Measurements from ENCODE around the gene AQP6.

AQP6 gene, protein sequence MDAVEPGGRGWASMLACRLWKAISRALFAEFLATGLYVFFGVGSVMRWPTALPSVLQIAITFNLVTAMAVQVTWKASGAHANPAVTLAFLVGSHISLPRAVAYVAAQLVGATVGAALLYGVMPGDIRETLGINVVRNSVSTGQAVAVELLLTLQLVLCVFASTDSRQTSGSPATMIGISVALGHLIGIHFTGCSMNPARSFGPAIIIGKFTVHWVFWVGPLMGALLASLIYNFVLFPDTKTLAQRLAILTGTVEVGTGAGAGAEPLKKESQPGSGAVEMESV

DNA sequence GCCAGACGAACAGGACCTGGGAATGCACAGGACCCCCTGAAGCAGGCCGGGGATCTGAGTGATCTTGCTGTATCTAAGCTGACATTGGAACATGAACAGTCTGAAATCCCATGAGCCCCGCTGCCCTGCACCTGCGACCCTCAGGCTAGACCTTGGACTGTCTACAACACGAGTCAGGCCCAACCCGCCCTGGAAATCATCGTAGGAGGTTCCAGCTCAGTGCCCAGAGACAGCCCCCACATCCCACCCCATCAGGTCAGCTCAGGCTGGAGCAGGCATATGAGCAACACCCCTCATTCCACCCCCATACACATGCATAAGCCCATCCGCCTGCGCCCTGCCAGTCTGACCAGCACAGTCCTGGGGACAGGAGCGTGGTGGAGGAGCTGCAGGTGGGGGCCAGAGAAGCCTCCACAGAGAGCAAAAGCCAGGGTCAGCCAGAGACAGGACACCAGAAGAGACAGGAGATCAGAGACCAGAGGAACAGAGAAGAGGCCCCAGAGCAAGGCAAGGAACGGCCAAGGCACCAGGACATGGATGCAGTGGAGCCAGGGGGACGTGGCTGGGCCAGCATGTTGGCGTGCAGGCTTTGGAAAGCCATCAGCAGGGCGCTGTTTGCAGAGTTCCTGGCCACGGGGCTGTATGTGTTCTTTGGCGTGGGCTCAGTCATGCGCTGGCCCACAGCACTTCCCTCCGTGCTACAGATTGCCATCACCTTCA lies at the start of gene AQP6:
AQP6 (plus strand) TSS at position 307 of the 720 bp plus-strand sequence; CDS start at position 534, 227 bp downstream.
- DNase-seq: no peak

DNA sequence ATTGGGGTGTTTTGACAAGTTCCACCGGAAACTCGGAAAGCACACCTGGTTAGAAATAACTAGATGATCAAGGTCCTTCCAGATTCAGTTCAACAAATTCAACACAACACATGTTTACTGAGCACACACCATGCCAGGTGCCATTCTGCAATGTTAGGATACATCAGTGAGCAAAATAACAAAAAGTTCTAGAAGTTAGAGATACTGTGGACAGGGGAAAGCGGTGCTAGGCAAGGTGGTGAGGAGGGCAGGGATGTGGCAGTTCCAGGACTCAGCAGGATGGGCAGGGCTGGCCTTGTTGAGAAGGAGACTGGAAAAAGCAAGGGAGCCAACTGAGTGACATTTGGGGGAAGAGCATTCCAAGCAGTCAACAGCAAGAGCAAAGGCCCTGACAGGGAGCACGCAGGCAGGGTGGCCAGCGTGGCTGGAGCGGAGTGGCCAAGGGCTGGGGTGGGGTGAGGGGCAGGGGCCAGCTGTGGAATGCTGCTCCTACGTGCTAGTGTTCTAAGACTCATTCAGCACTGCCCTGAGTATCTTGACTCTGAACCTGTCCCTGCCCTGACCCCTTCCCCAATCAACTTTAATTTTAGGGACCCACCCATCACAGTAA lies 49.6 kb upstream of the AQP6 start:
- no peak for DNase-seq

DNA sequence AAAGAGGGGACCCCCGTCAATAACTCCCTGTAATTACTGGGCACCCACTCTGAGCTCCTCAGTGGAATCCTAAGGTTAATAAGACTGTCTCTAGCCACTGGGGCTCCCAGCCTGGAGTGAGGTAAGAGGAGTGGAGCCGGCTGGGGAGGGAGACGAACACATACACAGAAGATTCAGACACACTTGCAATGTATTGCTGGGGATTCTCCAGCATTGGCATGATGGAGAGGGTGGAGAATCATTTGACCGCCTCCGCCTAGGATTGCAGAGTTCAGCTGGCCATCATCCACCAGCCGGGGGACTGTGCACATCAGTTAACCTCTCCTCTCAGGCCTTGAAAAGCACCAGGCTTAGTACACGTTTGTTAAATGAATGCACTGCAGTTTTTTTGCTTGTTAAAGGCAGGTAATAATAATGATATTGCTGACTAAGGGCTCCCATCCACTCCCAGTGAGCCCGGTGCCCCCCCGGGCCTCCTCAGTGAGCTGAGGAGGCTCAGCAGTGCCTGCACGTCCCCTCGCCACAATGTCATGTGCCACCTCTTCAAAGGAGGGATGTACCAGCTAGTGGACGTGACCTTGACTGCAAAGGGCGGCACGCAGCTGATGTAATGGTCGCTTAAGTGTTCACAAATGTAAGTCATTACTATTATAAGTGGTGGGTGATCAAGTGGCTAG lies 48.7 kb upstream of the AQP6 start:
- no peak for DNase-seq

DNA sequence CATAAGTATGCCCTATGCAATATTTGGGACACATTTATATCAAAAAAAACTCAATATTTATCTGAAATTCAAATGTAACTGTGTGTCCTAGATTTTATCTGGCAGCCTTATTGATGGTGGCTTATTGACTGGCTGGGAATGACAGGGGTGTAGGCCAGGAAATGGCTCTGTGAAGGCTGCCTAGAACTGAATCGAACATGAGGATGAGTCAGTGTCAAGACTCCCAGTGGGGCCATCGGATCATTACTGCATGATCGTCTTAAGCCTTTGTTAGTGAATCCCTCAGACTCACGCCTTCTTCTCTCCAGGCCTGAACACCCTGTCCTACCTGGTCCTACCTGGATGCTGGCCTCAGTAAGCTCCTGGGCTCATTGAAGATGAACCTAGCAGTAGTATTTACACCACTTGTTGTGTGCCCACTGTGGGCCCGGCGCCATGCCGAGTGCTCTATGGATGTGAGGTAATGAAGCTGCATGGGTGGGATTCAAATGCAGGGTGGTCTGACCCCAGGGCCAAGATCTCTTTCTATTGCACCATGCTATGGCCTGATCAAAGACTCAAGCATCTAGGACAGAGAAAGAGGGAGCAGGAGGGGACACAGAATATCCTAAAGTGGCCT lies 48.0 kb upstream of the AQP6 start:
- DNase-seq: no peak

DNA sequence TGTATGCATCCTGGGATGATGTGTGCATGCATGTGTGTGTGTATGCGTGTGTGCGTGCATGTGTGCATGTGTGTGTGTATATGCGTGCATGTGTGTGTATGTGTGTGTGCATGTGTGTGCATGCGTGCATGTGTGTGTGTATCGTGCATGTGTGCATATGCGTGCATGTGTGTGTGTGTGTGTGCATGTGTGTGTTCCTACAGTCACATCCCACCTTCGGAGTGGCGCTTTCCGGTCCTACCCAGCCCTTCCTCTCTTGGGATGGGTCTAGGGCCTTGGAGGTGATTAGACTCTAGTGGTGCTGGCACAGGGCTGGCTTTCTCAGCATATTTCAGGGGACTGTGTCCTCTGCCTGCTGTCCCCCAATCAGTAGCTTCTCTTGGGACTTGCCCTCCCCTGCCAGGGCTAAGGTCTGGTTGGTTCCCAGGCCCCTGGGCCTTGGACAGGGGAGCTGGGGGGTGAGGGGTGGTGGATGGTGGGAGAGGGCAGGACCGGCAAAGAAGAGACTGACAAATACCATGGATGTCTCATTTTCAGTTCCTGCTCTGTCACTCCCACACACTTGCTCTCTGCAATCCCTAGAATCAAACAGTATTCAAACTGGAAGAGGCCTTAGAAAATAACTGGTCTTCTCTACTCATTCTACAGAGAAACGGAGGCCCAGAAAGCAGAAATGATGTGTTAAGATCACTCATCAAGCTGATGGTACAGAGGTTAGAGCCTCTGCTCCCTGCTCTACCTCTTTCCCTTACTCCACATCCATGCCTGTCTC lies 47.1 kb upstream of the AQP6 start:
- DNase-seq: no peak

DNA sequence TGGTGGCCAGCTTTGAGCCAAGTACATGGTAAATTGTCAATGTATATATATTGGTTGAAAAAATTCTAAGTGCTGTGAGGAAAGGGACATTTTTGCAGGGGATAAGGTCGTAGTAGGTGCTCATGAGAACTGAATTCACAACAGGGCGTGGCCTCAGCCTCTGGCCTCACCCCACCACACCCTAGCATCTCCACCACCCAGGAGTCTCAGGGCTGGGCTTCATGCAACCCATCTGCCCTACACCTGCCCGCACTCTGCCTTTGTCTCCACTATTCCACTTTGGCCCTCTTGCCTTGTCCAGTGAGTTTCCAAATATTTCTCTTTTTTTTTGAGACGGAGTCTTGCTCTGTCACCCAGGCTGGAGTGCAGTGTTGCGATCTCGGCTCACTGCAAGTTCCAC lies 44.3 kb upstream of the AQP6 start:
- DNase-seq: no peak

DNA sequence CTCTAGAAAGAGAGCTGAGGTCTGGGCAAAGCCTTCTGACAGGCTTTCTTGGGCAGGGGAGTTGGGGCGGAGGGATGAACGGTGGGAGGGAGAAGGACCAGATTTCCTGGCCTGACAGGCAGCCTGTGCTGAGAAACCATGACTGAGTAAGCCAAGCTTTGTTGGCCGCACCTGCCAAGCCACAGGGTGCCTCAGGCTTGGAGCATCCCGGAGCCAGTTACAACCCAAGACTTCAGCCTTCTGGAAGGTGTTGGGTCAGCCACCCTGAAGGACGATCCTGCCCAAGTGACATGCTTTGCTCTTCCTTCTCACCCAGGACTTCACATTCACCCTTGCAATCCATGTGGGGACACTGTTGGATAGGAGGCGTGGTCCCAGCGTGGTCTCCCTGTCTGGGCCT lies 43.2 kb upstream of the AQP6 start:
- no peak for DNase-seq

DNA sequence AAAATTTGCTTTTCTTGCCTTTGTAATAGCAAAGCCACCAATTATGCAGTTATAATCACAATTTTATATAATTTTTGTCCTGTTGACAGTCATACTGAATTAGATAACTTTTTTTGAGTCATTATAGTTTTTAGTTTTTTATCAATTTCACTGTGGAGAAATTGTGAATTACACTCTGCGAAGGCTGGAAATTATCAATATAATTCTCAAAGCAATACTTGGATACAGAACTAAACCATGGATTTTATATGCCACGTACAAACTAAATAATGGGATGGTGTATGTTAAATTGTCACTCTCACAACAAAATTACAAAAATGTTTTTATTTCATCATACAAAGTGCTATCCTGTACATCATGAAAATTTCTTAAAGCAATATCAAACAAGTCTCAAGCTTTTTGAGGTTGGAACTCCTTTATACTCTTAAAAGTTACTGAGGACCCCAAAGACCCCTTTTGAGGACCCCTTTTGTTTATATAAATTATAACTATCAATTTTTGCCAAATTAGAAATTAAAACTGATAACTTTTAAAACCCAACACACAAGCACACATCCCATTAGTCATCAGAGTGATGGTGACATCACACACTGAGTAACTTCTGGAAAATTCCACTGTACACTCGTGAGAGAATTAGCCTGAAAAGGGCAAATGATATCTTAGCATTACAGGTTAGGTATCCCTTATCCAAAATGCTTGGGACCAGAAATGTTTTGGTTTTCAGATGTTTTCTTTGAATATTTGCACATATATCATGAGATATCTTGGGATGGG lies 42.0 kb upstream of the AQP6 start:
- no peak for DNase-seq

DNA sequence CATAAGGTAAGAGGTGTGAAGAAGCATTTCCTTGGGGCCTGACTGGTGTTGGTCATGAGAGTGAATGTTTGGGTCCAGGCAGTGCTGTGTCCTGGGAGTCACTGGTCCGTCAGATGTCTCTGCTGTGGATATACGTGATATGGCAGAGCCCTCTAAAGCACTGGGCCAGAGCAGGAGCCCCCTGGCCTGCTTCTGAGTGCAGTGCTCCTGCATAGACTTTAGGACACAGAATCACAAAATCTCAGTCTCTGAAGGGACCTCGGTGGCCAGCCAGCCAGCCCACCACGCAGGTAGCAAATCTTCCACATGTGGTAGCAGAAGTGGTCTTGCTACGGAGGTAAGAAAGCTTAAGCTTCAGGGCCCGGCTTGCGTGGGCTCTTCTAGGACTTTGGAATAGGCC lies 40.7 kb upstream of the AQP6 start:
- DNase-seq: no peak

DNA sequence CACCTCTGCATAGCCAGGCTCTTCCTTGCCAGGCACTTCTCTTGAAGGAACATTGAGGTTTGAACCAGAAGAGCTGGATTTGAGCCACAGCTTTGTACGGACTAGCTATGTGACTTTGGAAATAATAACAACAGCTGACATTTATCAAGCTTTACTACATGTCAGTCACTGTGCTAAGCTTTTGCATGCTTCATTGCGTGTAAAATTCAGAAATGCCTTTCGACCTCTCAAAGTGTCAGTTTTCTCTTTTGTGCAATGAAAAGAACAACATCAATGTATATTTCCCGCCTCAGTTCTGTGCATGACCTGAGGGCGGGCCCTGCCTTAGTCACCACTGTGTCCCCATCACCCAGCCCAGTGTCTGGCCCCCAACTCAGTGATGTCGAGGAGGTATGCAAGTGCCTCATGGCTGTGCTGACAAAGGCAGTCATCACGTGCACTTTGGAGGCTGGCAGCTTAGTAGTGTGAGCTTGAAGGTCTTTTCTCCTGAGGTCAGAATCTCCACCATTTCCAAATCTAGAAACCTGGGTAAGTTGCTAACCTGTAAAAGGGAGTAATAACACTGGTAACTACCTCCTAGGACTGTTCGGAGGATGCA lies 40.1 kb upstream of the AQP6 start:
- DNase-seq: no peak

DNA sequence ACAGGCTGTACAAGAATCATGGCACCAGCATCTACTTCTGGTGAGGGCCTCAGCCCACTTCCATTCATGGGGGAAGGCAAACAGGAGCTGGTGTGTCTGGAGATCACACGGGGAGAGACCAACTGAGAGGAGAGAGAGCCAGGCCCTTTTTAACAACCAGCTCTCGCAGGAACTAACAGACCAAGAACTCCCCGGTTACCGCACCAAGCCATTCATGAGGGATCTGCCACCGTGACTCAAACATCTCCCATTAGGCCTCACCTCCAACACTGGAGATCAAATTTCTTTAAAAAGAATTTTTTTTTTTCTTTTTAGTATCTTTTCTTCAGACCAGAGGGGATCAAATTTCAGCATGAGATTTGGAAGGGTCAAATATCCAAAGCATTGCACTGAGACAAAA lies 39.0 kb upstream of the AQP6 start:
- no peak for DNase-seq

DNA sequence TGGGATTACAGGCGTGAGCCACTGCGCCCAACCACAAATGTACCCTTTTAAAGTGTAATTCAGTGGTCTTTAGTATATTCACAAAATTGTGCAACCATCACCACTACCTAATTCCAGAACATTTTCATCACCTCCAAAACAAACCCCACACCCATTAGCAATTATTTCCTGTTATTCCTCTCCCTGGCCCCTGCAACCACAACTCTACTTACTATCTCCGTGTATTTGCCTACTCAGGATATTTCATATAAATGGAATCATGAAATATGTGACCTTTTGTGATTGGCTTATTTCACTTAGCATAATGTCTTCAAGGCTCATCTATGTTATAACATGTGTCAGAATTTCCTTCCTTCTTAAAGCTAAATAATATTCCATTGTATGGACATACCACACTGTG lies 38.2 kb upstream of the AQP6 start:
- no peak for DNase-seq

DNA sequence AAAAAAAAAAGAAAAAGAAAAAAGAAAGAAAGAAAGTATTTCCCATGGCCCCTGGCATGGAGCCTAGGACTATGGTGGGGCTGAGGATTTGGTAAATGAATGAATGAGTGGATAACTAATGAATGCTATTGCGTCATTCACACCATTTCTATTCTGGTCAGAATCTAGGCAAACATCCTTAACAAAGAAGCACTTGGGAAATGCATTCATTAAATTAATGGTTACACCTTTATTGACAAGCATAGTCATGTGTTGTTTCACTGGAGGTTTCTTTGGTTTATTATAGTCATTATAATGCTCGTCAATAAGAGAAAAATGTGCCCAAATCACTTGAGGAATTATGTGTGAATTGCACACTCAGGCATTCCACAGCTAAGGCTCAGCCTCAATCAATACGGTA lies 35.8 kb upstream of the AQP6 start:
- DNase-seq: no peak

DNA sequence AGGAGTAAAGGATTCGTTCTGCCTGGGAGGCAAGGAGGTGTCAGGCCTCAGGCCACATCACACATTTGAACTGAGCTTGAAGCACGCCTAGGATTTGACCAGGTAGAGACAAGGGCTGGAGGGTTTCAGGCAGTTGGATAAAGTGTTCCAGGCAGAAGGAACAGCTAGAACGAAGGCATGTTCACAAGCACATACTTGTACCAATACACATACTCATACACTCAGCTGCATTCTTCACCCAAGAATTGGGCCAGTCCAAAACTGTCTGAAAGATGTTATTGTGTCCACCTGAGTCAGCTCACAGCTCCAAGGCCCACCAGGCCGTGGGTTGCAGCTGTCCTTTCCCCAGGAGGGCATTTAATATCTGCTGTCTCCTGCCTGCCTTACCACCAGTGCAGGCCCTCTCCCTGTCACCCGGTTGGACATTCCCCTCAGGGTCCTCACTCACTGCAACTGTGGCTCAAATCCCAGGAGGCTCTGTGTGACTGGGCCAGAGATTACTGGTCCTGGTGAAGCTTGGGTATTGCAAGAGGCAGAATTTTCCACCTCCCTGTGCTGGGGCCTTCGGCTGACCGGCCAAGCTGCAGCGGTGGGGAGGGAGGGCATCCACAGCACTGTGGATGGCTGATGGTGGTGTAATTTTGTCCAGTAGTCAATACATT lies 35.0 kb upstream of the AQP6 start:
- no peak for DNase-seq

DNA sequence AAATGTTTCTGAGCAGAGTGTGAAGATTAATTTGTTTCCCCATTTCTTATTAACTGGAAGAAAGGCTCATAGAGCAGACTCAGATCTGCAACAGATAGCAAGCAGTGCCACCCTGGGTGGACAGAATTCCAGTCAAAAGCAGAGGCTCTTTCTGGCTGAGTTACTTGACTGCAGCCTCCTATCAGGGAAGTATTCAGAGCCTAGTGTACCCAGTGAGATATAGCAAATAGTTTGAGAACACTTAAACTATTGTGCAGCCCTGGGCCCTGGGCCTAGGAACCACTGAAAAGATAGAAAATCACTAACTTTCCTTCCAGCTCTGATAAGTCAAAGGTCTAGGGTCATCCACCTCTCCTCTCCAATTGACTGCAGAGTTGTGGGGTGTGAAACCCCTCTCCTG lies 33.4 kb upstream of the AQP6 start:
- no peak for DNase-seq

DNA sequence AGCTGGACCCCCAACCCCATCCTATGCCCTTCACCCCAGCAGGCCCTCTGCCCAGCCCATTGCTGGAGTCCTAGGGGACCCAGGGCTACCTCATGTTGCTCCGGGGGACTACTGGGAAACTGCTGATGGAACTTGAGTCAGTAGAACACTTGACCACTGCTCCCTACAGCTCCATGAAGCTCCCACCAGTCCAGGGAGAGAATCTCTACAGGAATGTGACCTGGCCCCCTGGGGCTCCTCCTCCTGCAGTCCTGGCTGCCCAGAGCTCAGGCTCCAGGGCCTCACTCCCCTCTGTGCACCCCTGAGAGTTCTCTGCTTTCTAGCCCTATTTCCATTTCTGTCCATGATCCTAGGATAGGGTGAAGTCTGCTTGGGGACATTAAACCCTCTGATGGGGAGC lies 33.0 kb upstream of the AQP6 start:
- DNase-seq: no peak

DNA sequence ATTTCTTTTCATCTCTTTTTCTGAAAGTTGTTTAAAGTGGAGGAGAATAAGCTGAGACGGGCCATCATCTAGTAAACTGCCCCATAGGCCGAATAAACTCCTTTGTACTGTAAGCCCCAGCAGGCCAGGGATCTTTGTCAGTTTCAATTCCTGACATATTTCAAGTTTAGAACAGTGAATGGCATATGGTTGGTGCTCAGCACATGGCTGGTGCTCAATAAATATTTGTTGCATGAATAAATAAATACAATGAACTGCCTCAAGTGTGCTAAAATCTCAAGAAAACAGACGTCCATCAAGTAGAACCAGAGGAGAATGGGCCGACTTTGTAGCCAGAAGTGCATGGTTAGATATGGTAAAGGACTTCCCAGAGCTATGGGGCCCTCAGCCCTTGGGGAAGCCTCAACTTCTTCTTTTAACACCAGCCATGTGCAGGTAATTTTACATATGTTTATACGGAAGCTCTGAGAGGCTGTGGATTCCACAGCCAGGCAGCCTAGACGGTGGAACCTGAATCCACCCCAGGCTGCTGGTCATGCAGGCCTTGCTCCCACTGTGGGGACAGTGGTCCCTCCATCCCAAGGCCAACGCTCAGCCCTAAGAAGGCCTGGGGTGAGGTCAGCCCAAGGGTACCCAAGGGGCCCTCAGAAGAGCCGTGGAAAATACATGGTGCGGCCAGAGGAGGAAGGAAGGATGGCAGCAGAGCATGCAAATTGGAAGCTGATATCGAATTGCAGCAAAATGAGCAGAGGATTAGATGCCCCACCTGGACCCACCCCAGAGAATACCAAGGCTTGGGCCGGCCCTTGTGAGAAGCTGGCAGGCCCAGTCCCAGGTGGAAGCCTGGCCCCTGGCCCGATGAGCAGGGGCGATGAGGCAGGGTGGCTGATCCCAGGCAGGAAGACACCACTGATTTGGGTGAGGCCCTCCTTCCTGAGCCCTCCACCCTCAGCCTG lies 30.9 kb upstream of the AQP6 start:
- no peak for DNase-seq

DNA sequence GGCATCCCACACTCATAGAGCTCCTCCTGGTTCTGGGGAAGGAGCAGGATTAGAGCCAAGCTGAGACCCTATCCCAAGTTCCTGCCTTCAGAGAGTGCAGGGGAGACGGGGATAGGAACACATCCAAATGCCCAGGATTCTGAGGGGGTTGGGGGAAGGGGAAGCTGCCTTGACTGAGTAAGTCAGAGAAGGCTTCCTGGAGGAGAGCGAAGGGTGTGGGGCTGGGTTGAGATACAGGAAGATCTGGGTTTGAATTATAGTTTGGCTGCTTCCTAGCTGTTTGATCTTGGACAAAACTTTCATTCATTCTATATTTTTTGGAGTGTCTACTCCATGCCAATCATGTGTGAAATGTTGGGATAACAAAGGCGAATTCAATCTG lies 30.2 kb upstream of the AQP6 start:
- no peak for DNase-seq

DNA sequence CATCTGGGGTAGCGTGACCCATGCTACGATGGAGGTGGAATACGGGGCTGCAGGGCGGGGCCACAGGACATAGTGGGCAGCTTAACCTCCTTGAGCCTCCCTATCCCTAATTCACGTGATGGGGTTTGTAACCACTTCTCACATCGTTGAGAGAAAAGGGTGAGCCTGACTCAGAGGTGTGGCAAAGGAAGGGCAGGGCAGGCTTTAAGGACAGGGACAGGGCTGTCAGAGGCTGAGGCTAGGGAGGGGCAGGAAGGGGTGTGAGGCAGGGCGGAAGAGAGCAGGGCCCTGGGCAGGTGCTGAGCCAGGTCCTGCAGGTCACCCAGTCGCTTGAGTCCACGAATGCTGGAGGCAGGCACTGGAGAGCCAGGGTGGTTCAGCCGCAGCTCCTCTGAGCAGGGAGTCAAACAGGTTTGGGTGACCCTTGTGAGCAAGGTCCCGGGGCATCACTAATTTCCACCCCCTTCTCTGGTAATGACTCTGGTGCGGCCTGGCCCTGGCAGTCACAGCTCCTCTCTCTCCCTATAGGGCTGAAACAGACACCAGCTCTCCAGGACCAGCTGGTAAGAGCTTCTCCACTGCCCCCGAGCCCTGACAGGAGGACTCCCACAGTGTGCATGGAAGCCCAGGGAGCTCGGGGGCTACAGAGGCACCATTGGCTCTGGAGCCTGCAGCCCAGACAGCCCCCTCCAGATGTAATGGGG lies 29.7 kb upstream of the AQP6 start:
- peak; percentile 5 for DNase-seq
